HepG2 (cell line): ENCODE measurements around the gene RPP21. TPM values are rescaled to one million over a fixed set of nuclear protein-coding genes. Genes with fewer than 3 reads are reported as not detected.

Experiments used
- ADNP ChIP-seq: sonication (generic); formaldehyde crosslinking; IDR thresholded peaks from 2 replicates; pipeline ENCODE4 v1.4.0; 2020; ENCODE audit warnings: missing genetic modification reagents
- BORCS8-MEF2B ChIP-seq: sonication (generic); formaldehyde crosslinking; IDR thresholded peaks from 2 replicates; pipeline ENCODE4 v1.8.0; 2022; ENCODE audit warnings: mild to moderate bottlenecking, missing genetic modification reagents
- EHMT2 ChIP-seq: fragments of 200-600 bp; sonication (generic); IDR thresholded peaks from 2 replicates; pipeline ENCODE4 v1.7.0; 2017; ENCODE audit warnings: antibody characterized with exemption, low read depth, low read length, borderline replicate concordance
- GATAD1 ChIP-seq: IDR thresholded peaks from 2 replicates; pipeline ENCODE4 v1.6.1; 2016; ENCODE audit warnings: missing genetic modification reagents, missing compliant biosample characterization
- GFI1 ChIP-seq: sonication (generic); formaldehyde crosslinking; IDR thresholded peaks from 2 replicates; pipeline ENCODE4 v1.5.0; 2020; ENCODE audit warnings: missing genetic modification reagents, mild to moderate bottlenecking, borderline replicate concordance
- HDAC2 ChIP-seq: sonication (generic); formaldehyde crosslinking; IDR thresholded peaks from 2 replicates; pipeline ENCODE4 v1.4.0; 2020; ENCODE audit warnings: missing genetic modification reagents
- HIVEP1 ChIP-seq: sonication (generic); formaldehyde crosslinking; IDR thresholded peaks from 2 replicates; pipeline ENCODE4 v1.4.0; 2020; ENCODE audit warnings: mild to moderate bottlenecking, missing genetic modification reagents
- KDM4B ChIP-seq: sonication (generic); formaldehyde crosslinking; IDR thresholded peaks from 2 replicates; pipeline ENCODE4 v1.4.0; 2020; ENCODE audit warnings: missing genetic modification reagents
- MAFK ChIP-seq, 2 experiments: IDR thresholded peaks in 1 of 2; conservative IDR thresholded peaks in 1 of 2; 2 replicates each; pipeline ENCODE4 v1.6.1; 2011; ENCODE audit warnings: improper control_type of control experiment in 2 of 2, low read length in 2 of 2
- PTBP1 ChIP-seq: fragments of 200-400 bp; formaldehyde crosslinking; IDR thresholded peaks from 2 replicates; pipeline ENCODE4 v1.6.1; 2018; ENCODE audit warnings: low read length, low read depth; ENCODE audit not compliant: poor library complexity, severe bottlenecking
- RFXAP ChIP-seq: sonication (generic); formaldehyde crosslinking; IDR thresholded peaks from 2 replicates; pipeline ENCODE4 v1.4.0; 2020; ENCODE audit warnings: missing genetic modification reagents, borderline replicate concordance
- SP1 ChIP-seq, 2 experiments: fragments of 450-650 bp in 1 of 2; sonication (generic) in 1 of 2; formaldehyde crosslinking in 1 of 2; IDR thresholded peaks; 2 replicates each; pipeline versions ENCODE4 v1.4.0 to v1.6.1; 2016 to 2020; ENCODE audit warnings: missing genetic modification reagents in 1 of 2
- TCF7 ChIP-seq: sonication (generic); IDR thresholded peaks from 2 replicates; pipeline ENCODE4 v1.6.1; 2016; ENCODE audit warnings: antibody characterized with exemption, low read depth
- ZBTB20 ChIP-seq: sonication (generic); formaldehyde crosslinking; IDR thresholded peaks from 2 replicates; pipeline ENCODE4 v1.8.1; 2023; ENCODE audit warnings: missing genetic modification reagents, low read depth, mild to moderate bottlenecking, borderline replicate concordance
- ZNF446 ChIP-seq: sonication (generic); formaldehyde crosslinking; IDR thresholded peaks from 2 replicates; pipeline ENCODE4 v1.5.0; 2020; ENCODE audit warnings: mild to moderate bottlenecking, missing genetic modification reagents
- ZNF569 ChIP-seq: sonication (generic); formaldehyde crosslinking; IDR thresholded peaks from 2 replicates; pipeline ENCODE4 v1.5.0; 2020; ENCODE audit warnings: mild to moderate bottlenecking, missing genetic modification reagents, moderate library complexity, borderline replicate concordance
- ZNF816 ChIP-seq: sonication (generic); formaldehyde crosslinking; IDR thresholded peaks from 2 replicates; pipeline ENCODE4 v1.8.0; 2022; ENCODE audit warnings: missing genetic modification reagents, mild to moderate bottlenecking, borderline replicate concordance
- ZNF891 ChIP-seq: sonication (generic); formaldehyde crosslinking; IDR thresholded peaks from 2 replicates; pipeline ENCODE4 v1.5.0; 2020; ENCODE audit warnings: mild to moderate bottlenecking, missing genetic modification reagents
- ZSCAN20 ChIP-seq: sonication (generic); formaldehyde crosslinking; IDR thresholded peaks from 2 replicates; pipeline ENCODE4 v1.4.0; 2020; ENCODE audit warnings: missing genetic modification reagents, mild to moderate bottlenecking, borderline replicate concordance
- polyA plus RNA-seq, 8 experiments: library from polyadenylated mRNA; depleted of rRNA in 3 of 8; stranded (reverse) in 7 of 8; unstranded in 1 of 8; fragments of >200 nt; fragmentation: Illumina TruSeq in 4 of 8; extraction: Trizol in 4 of 8; gene quantifications; 2 replicates each; pipeline versions ENCODE4 v1.2.1 to v1.2.3, GENCODE V29; 2011 to 2016; ENCODE audit warnings: low read depth in 4 of 8, missing spikeins in 1 of 8, mixed read lengths in 1 of 8; ENCODE audit not compliant: insufficient read depth in 1 of 8
- total RNA-seq, 5 experiments: library from RNA; depleted of rRNA; stranded (reverse); fragments of >200 nt; fragmentation: Illumina TruSeq; extraction: Trizol; gene quantifications; 2 replicates each; pipeline ENCODE4 v1.2.3, GENCODE V29; 2016; ENCODE audit warnings: low read depth in 1 of 5
- TF ChIP-seq, protein P1 (sequence below): sonication (generic); formaldehyde crosslinking; IDR thresholded peaks from 2 replicates; pipeline ENCODE4 v1.4.0; 2020; ENCODE audit warnings: missing genetic modification reagents
- TF ChIP-seq, protein P2 (sequence below): sonication (generic); formaldehyde crosslinking; IDR thresholded peaks from 2 replicates; pipeline ENCODE4 v1.4.0; 2020; ENCODE audit warnings: missing genetic modification reagents, mild to moderate bottlenecking, borderline replicate concordance
- TF ChIP-seq, protein P3 (sequence below): IDR thresholded peaks from 2 replicates; pipeline ENCODE4 v1.6.1; 2018; ENCODE audit warnings: missing genetic modification reagents, mild to moderate bottlenecking, missing compliant biosample characterization

The RPP21 gene
- total and polyA plus RNA-seq, 2 of the 13 experiments (the other 11 are each of a cell fraction or from before 2014, with no cell fraction given) = 53.1 to 72.3 TPM

DNA sequence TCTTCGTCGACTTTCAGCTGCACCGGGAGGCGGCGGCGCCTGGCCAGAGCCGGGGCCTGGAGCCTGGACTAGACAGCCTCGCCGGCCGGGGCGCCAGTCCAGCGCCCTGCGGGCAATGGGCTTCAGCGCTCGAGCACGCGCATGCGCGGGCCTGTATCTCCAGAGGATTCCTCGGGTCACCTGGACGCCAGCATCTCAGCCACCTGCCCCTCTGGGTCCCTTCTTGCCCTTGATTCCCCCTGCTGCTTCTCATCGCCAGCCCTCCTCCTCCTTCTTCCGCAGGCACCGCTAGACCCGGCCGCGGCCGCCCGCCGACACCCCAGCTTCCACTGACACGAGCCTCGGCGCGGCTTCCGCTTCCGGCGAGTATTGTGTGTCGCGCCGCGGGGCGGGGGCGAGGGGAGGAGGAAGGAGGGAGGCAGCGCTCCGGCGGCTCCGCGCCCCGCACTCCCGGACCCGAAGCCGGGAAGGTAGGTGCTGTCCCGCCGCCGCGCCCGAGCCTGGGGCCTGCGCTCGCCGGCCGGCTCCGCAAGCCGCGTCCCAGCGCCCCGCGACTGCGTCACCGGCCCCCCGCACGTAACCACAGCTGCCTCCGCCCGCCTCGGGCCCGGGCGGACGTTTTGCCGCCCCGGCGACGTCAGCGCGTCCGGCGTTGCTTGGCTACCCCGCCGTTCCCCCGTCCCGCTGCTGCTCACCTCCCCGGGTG, 18.3 kb upstream of the RPP21 start, which contains the start of gene TRIM39 (continued):
- no peak for TF ChIP-seq HDAC2
- no peak; the same call in none of the 2 replicates for TF ChIP-seq RFXAP (CRISPR knock-in tag)
- TF ChIP-seq, protein P1, sequence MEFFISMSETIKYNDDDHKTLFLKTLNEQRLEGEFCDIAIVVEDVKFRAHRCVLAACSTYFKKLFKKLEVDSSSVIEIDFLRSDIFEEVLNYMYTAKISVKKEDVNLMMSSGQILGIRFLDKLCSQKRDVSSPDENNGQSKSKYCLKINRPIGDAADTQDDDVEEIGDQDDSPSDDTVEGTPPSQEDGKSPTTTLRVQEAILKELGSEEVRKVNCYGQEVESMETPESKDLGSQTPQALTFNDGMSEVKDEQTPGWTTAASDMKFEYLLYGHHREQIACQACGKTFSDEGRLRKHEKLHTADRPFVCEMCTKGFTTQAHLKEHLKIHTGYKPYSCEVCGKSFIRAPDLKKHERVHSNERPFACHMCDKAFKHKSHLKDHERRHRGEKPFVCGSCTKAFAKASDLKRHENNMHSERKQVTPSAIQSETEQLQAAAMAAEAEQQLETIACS (CRISPR knock-in tag) = peak; percentile 81
- no peak for TF ChIP-seq ADNP
- TF ChIP-seq, protein P2, sequence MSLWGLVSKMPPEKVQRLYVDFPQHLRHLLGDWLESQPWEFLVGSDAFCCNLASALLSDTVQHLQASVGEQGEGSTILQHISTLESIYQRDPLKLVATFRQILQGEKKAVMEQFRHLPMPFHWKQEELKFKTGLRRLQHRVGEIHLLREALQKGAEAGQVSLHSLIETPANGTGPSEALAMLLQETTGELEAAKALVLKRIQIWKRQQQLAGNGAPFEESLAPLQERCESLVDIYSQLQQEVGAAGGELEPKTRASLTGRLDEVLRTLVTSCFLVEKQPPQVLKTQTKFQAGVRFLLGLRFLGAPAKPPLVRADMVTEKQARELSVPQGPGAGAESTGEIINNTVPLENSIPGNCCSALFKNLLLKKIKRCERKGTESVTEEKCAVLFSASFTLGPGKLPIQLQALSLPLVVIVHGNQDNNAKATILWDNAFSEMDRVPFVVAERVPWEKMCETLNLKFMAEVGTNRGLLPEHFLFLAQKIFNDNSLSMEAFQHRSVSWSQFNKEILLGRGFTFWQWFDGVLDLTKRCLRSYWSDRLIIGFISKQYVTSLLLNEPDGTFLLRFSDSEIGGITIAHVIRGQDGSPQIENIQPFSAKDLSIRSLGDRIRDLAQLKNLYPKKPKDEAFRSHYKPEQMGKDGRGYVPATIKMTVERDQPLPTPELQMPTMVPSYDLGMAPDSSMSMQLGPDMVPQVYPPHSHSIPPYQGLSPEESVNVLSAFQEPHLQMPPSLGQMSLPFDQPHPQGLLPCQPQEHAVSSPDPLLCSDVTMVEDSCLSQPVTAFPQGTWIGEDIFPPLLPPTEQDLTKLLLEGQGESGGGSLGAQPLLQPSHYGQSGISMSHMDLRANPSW (CRISPR knock-in tag) = no peak
- no peak for TF ChIP-seq ZNF569 (CRISPR knock-in tag)
- no peak for TF ChIP-seq ZBTB20
- peak; percentile 9; the same call in 1 of the 2 replicates for TF ChIP-seq HIVEP1 (CRISPR knock-in tag)
- TF ChIP-seq, protein P3, sequence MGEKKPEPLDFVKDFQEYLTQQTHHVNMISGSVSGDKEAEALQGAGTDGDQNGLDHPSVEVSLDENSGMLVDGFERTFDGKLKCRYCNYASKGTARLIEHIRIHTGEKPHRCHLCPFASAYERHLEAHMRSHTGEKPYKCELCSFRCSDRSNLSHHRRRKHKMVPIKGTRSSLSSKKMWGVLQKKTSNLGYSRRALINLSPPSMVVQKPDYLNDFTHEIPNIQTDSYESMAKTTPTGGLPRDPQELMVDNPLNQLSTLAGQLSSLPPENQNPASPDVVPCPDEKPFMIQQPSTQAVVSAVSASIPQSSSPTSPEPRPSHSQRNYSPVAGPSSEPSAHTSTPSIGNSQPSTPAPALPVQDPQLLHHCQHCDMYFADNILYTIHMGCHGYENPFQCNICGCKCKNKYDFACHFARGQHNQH (CRISPR knock-in tag) = no peak
- no peak for TF ChIP-seq EHMT2
- TF ChIP-seq SP1 (IDR thresholded peaks at IDR 0.05) = no peak
- no peak; the same call in 1 of the 2 replicates for TF ChIP-seq SP1 (CRISPR knock-in tag; IDR thresholded peaks at IDR 0.05)
- TF ChIP-seq GATAD1 = peak; percentile 87
- TF ChIP-seq ZSCAN20 (CRISPR knock-in tag) = peak; percentile 84; the same call in 1 of the 2 replicates
- no peak for TF ChIP-seq KDM4B (CRISPR knock-in tag)
- peak; percentile 59; the same call in 1 of the 2 replicates for TF ChIP-seq GFI1 (CRISPR knock-in tag)
- peak; percentile 85 for TF ChIP-seq ZNF446 (CRISPR knock-in tag)
- TF ChIP-seq MAFK (conservative IDR thresholded peaks at IDR 0.05 in 1 of 2, IDR thresholded peaks at IDR 0.05 in 1 of 2; ENCODE audit: low read length in 2 of 2) = no peak
- TF ChIP-seq PTBP1 = peak; percentile 27
- no peak; the same call in none of the 2 replicates for TF ChIP-seq ZNF816 (CRISPR knock-in tag)
- TF ChIP-seq BORCS8-MEF2B (CRISPR knock-in tag) = no peak
- TF ChIP-seq TCF7 = no peak
- no peak for TF ChIP-seq ZNF891 (CRISPR knock-in tag)
